Activated CD4-positive, CD25-positive, alpha-beta regulatory T cell treated with anti-CD3 and anti-CD28 coated beads, Interleukin-2, amount 50 U/mL, for 24 hours (primary cell): Measurements from ENCODE around the gene NKAPD1.
"Not testable (repeated sequence)": the region's sequence is repeated elsewhere in the genome, so short reads cannot be mapped to it uniquely, and the experiment has no call there.

Experiments
- ATAC-seq, 2 donors: fragments of 150-1000 bp; cut with Tn5 transposase; one replicate each; pipeline ENCODE4 v1.10.0; 2021; ENCODE audit warnings: mild to moderate bottlenecking in 1 of 2, moderate library complexity in 1 of 2

NKAPD1 gene, protein sequence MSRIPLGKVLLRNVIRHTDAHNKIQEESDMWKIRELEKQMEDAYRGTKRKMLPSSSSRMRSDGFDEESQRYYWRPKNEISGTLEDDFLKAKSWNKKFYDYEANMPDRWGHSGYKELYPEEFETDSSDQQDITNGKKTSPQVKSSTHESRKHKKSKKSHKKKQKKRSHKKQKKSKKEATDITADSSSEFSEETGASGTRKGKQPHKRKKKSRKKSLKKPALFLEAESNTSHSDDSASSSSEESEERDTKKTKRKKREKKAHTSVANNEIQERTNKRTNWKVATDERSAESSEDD

DNA sequence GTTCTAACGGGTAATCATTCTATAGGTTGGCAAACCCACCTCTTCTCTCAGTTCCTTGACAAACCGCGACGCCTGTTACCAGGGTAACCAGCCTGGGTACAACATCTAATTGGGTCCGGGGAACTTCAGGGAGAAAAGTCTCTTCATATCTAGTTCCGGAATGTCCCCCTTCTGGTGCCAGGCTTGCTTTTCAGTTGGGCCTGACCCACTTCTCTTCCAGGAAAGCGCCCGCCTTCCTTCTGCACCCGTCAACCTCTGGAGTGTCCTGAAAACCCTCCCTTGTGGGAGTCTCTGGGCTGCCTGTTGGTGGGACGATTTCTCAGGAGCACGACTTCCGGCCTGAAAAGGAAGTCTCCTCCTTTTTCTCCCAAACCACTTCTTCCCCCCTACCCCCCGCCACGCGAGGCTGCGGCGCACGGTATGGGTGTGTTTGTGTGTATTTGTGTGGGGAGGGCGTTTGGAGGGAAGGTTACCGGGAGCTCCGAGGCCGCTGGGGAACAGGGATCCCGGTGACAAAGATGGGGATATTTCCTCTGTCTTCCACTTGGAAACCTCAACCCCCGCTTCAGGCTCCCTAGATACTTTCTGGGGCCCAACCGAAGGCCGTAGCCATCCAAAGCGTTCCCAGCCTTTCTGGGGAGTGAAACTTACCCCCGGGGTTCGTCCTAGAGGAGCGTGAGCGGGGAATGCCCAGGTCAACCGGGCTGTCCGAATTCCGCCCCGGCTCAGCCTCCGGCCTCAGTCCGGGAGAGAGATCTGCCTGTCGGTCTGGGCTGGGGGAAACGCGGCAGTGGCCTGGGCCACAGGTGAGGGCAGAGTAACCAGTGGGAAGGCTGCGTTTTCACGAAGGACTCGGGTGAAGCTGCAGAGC is at the start of gene NKAPD1, which contains the start of gene PIH1D2:
NKAPD1 (plus strand) TSS at position 359 of the 871 bp plus-strand sequence. CDS start 1,276 bp downstream, outside the sequence.
PIH1D2 (minus strand) TSS at position 77 of the 871 bp plus-strand sequence. CDS start 843 bp downstream, outside the sequence.
- peak; percentile 89 to 90 for ATAC-seq

DNA sequence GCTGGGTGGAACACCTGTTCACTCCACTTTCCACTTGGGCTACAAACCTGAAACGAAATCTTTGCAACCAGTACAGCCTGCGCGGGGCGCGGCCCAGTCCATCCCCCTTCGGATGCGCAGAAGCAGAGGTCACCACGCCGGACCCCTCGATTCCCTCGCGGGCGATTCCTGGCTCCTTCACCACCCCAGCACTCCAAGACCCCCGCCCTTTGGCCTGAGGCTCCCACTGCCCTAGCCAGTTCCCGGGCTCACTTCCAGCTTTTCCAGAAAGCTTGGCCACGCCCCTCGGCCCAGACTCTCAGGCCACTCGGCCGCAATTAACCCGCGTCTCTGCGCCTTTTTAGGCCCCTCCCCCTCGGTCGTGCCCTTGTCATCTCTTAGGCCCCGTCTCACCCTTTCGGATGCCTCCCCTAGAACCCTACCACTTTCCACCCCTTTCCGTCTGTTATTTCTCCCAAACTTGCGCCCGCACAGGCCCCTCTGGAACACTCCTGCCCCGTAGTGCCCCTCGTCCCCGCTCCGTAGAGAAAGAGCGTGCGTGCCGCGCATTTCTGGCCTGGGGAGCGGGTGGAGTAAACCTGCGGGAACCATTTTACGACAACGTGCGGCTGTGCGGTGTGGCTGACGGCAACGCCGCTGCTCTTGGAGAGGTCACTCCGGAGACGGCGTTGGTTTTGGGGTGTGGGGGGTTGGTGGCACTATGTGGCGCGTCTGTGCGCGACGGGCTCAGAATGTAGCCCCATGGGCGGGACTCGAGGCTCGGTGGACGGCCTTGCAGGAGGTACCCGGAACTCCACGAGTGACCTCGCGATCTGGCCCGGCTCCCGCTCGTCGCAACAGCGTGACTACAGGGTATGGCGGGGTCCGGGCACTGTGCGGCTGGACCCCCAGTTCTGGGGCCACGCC is 49.1 kb upstream of the NKAPD1 start, which contains the start of gene DLAT:
DLAT (plus strand) TSS at position 636 of the 906 bp plus-strand sequence; CDS start at position 701, 65 bp downstream.
- peak; percentile 90 to 91 for ATAC-seq

DNA sequence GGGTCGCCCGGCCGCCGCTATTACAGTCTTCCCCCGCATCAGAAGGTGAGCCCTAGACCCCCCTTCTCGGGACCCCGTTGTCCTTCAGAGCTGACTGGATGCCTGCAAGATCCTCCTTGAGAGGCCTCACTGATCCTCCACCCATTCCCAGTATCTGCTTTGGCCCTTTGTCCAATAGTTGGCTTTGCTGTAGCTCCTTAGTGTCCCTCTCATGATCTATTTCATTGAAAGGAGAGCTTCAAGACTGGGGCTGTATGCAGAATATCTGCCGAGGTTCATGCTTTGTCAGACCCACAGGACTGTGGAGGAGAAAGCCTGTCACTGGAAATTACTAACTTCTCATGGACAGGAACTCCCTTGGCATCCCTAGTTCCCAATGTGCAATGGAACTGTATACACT is 48.4 kb upstream of the NKAPD1 start:
- ATAC-seq = peak; percentile 1

DNA sequence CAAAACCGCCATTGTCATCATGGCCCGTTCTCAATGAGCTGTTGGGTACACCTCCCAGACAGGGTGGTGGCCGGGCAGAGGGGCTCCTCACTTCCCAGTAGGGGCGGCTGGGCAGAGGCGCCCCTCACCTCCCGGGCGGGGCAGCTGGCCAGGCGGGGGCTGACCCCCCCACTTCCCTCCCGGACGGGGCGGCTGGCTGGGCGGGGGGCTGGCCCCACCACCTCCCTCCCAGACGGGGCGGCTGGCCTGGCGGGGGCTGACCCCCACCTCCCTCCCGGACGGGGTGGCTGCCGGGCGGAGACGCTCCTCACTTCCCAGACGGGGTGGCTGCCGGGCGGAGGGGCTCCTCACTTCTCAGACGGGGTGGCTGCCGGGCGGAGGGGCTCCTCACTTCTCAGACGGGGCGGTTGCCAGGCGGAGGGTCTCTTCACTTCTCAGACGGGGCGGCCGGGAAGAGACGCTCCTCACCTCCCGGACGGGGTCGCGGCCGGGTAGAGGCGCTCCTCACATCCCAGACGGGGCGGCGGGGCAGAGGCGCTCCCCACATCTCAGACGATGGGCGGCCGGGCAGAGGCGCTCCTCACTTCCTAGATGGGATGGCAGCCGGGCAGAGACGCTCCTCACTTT is 47.2 kb upstream of the NKAPD1 start:
- ATAC-seq = not testable (repeated sequence)

DNA sequence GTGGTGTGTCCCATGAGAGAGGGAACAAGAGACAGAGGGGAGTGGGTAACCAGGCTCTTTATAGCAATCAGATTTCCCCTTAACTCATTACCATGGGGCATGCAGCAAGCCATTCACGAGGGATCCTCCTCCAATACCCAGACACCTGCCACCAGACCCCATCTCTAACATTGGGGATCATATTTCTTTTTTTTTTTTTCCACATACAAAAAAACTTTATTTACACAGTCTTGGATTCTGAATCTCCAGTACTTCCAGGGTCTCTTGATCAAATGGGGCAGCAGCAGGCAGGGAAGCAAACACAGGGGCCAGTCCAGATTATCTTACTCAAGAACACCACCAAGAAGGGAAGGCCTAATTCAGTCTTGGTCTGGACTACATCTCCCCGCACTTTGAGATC is 44.6 kb upstream of the NKAPD1 start:
- ATAC-seq = no peak

DNA sequence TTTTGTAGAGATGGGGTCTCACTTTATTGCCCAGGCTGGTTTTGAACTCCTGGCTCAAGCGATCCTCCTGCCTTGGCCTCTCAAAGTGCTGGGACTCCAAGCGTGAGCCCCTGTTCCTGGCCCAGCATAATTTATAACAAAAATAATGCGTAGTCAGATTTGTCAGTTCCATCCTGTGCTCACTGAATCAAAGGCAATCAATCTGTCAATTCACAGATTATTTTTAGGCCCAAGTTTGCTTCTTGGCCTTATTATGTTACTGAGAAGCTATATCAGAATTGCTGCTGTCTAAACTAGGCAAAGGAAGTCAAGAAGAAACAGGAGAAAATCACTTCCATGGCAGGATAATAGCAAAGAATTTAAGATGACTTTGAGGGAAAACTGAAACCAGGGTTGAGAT is 40.2 kb upstream of the NKAPD1 start:
- no peak for ATAC-seq

DNA sequence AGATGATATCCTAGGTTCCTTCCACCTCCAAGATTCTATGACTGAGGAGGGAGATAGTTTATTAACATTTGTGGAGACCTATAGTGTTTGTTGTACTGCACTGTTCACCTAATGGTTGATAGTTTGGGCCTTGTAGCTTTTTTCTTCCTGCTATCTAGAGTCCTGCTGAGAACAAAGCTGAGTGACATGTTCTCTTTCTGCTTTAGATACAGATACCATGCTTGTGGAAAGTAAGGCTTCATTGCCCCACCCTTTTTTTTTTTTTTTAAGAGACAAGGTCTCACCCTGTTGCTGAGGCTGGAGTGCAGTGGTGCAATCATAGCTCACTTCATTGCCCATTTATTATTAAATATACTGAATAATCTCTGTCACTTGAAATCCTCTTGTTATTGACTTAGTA is 36.6 kb upstream of the NKAPD1 start:
- ATAC-seq = no peak

DNA sequence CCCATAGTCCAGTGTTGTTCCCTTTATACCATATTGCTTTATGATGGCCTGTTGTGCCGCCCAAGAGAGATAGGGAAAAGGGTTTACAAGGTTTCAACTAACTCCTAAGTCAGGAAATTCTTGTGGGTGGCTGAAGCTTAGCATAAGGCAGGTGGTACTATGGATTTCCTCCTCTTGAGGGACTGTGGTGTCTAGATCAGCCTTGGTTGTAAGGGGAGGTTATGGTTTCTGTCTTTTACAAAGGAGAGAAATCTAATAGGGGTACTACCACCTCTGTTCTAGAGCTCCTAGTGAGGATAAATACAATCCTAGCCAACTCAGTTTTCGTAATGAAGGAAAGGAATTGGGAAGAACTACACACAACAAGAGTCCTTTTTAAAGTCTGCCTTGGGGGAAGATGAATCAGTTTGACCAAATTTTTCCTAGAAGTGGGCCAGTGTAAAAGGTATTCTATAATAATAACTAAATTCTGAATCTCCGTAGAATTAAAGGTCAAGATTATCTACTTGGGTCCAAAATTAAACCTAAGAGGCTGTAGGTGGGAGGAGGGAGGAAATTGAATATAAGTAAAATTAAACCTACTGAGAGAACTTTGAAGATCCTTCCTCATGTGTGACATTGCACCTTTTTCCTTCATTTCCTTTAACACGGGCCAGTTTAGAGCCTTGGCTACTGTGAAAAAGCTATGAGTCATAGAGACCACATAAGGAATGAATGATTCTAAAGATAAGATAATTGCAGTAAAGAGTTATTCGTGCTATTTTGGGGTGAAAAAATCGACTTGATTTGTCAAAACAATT is 31.7 kb upstream of the NKAPD1 start:
- no peak for ATAC-seq

DNA sequence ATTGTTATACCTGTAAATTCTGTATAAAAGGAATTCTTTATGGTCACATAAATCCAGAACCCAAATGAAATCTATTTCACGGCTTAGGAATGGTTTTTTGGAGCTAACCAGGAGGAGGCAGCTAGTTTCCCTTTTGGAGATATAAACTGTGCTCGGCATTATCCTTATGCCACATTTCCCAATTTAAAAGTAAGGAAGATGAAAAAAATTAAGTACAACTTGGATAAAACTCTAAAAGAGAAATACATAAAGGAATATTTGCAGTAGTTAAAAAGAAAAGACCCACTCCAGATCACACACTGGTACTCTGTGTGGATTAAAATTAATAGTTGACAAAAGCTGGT is 31.2 kb upstream of the NKAPD1 start:
- ATAC-seq = no peak

DNA sequence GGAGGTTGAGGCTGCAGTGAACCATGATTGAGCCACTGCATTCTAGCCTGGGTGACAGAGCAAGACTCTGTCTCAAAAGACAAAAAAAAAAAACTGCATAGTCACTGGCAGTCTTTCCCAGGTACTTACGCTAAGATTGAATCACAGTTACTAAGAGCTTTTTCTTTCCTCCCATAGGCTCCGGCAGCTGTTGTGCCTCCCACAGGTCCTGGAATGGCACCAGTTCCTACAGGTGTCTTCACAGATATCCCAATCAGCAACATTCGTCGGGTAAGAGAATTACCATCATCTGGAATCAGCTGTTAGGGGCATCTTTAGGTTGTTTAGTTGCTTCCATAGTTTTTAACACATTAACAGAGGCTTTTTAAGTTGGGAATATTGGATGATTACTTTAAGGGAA is 29.1 kb upstream of the NKAPD1 start:
- no peak for ATAC-seq

DNA sequence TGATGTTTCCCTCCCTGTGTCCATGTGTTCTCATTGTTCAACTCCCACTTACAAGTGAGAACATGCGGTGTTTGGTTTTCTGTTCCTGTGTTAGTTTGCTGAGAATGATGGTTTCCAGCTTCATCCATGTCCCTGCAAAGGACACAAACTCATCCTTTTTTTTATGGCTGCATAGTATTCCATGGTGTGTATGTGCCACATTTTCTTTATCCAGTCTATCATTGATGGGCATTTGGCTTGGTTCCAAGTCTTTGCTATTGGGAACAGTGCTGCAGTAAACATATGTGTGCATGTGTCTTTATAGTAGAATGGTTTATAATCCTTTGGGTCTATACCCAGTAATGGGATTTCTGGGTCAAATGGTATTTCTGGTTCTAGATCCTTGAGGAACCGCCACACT is 27.5 kb upstream of the NKAPD1 start:
- not testable (repeated sequence) for ATAC-seq

DNA sequence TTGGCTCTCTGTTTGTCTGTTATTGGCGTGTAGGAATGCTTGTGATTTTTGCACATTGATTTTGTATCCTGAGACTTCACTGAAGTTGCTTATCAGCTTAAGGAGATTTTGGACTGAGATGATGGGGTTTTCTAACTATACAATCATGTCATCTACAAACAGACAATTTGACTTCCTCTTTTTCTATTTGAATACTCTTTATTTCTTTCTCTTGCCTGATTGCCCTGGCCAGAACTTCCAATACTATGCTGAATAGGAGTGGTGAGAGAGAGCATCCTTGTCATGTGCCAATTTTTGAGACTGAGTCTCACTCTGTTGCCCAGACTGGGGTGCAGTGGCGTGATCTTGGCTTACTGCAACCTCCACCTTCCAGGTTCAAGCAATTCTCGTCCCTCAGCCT is 25.8 kb upstream of the NKAPD1 start:
- ATAC-seq = not testable (repeated sequence)

DNA sequence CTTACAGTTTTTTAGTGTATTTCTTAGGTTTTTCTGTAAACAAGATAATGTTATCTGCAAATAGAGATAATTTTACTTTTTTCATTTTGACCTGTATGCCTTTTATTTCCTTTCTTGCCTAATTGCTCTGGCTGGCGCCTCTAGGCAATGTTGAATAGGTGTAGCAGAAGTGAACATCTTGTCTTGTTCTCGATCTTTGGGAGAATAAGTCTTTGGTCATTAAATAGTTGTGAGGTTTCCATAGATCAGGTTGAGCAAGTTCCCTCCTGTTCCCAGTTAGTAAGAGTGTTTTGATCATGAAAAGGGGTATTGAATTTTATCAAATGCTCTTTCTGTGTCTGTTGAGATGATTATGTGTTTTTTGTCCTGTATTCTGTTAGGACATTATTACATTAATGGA is 24.3 kb upstream of the NKAPD1 start:
- no peak for ATAC-seq

DNA sequence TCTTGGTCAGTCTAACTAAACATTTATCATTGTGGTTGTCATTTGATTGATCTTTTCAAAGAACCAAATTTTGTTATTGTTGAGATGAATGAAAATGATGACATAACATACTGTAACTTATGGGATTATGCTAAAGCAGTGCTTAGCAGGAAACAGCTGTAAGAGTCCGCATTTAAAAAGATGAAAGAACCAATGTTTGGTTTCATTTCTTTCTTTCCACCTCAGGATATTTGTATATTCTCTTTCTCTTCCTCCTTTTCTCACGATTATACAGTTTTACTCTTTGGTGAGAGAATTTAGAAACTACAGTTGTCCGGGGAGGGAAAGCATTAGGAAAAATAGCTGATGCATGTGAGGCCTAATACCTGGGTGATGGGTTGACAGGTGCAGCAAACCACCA is 23.4 kb upstream of the NKAPD1 start:
- ATAC-seq = no peak

DNA sequence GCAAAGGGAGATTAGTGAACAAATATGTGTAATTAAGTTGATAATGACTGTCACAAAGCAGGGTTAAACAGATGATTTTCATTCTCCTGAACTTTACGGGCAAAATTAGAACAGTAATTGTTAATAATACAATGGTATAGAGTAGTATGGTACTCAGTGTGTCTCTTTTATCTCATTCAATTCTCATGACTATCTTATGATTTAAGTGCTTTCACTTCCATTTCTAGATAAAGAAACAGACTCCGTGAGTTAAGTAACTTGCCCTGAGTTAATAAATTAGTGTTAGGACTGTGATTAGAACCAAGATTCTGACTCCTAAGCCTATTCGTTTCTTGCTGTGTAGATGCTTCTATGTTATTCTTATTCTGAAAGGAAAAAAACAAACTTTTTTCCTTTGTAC is 22.3 kb upstream of the NKAPD1 start:
- no peak for ATAC-seq

DNA sequence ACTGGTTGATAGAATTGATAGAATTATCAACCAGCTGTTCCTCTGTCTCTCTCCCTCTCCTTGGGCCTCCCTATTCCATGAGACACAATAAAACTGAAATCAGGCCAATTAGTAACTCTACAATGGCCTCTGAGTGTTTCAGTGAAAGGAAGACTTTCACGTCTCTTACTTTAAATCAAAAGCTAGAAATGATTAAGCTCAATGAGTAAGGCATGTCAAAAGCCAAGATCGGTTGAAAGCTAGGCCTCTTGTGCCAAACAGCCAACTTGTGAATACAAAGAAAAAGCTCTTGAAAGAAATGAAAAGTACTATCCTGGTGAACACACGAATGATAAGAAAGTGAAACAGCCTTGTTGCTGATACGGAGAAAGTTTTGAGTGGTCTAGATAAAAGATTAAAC is 16.9 kb upstream of the NKAPD1 start:
- peak; percentile 51 to 71 for ATAC-seq

DNA sequence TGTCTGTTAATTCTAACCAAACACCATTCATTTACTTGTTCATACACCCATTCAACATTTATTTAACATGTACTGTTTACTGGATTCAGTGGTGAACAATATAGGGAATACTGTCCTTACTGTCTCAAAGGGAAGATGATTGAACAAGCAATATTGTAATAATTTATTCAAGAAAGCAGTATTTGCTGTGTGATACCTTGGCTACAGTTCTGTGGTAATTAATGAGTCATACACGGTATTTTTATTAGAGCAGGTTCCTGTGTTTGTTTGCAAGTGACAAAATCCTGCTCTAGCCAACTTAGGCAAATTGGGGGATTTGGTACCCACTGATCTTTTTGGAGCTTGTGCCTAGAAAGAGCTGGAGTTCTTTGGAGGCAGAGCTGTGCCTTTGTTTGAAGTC is 16.0 kb upstream of the NKAPD1 start:
- no peak for ATAC-seq

DNA sequence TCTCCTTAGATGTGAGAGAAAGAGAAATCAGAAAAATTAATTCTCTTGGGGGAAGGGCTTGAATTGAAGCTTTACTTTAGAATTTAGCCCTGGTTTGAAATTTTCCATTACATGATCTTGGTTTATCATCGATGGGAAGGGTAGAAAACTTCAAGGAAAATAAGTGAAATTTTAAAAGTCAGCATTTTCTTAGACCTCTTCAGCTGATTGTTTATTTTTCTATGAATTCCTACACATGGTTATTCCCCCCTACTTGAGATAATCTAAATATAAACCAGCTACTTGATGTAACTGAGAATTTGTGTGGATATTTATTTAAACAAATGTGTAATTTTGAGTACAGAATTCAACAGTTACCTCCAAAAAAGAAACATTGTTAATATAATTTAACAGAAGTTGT is 11.2 kb upstream of the NKAPD1 start:
- ATAC-seq = no peak

DNA sequence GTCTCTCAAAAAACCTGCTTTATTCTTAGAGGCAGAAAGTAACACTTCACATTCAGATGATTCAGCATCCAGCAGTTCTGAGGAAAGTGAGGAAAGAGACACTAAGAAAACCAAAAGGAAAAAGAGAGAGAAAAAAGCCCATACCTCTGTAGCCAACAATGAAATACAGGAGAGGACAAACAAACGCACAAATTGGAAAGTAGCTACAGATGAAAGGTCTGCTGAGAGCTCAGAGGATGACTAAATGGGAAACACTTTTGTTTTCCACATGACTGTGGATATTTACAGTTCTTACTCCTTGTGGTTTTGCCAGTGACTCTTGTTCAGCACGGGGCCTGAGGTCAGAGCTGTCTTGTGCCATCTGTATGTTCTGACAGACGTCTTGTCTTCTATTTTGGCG is 8.6 kb downstream of the NKAPD1 start:
- no peak for ATAC-seq

DNA sequence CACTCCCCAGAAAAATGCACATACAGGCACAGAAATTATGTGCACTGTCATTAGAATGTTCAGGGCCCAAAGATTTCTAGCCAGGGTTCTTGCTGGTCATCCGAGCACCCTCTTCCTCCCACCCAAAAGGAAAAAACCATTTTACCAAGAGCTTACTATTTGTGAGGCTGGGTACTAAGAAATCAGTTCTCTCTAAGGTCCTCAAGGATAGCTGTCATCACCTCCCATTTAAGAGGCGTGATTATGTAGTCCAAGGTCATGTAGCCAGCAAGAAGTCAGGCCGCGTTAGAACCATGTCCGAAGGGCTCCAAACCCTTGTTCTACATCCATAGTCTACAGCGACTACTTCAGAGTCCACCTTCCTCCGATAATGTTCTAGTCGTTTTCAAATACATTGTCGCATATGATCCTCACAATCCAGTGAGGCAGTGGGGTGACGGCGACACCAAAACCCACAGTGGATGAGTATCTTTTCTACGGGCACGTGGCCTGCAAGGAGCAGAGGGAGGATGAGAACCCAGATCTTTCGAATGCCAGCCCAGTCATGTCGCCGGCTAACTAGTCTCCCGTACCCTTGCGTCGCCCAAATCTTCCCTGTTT is 11.8 kb downstream of the NKAPD1 start:
- ATAC-seq = peak; percentile 53 to 58
